C4-2B (cell line): Measurements from ENCODE around the gene SLC16A13.

Source experiments
- H3K27ac ChIP-seq: fragments of 450-650 bp; 2 replicates; pipeline ENCODE4 v1.5.1; 2017
- CTCF ChIP-seq: fragments of 450-650 bp; conservative IDR thresholded peaks from 2 replicates; pipeline ENCODE4 v1.5.1; 2017; ENCODE audit warnings: mild to moderate bottlenecking
- ZFX ChIP-seq: fragments of 450-650 bp; IDR thresholded peaks from 2 replicates; pipeline ENCODE4 v1.6.1; 2017

The SLC16A13 gene

GRCh38 chr17:7026471-7027115 is 9.2 kb upstream of the SLC16A13 start:
- TF ChIP-seq ZFX: no peak
- no peak for TF ChIP-seq CTCF
- H3K27ac ChIP-seq: no peak overlapping the region

DNA sequence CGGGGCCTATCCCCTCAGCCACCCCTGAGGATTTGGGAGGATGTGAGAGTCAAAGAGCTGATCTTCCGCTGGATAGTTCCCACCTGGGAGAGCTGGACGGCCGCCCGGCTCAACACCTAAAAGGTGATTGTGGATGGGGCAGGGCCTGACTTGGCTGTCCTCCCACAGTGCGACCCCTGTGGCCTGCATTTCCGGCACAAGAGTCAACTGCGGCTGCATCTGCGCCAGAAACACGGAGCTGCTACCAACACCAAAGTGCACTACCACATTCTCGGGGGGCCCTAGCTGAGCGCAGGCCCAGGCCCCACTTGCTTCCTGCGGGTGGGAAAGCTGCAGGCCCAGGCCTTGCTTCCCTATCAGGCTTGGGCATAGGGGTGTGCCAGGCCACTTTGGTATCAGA is 8.5 kb upstream of the SLC16A13 start:
- no peak overlapping the region for H3K27ac ChIP-seq
- TF ChIP-seq CTCF (no peak), ZFX (no peak)

DNA sequence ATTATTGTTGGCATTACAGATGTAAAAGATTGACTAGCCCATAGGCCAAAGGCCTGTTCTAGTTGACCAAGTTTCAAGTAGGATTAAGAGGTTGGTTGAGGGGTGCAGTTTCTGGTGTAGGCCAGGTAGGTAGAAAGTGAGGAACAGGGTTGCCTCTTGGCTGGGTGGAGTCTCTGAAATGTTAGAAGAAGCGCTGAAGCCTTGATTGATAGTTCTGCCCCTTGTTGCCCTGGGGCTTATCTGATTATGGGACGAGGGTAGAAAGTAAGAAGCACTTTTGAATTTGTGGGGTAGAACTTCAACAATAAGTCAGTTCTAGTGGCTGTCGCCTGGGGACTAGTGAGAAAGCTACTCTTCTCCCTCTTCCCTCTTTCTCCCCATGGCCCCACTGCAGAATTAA is 6.7 kb upstream of the SLC16A13 start:
- no peak overlapping the region for H3K27ac ChIP-seq
- no peak for TF ChIP-seq ZFX
- no peak for TF ChIP-seq CTCF

GRCh38 chr17:7029659-7030058 is 6.2 kb upstream of the SLC16A13 start:
- TF ChIP-seq CTCF (no peak), ZFX (no peak)
- no peak overlapping the region for H3K27ac ChIP-seq

- H3K27ac ChIP-seq: peak overlapping the region; percentile 70
- TF ChIP-seq CTCF: no peak
- TF ChIP-seq ZFX: no peak
These were observed 742 bp upstream of the SLC16A13 start for GRCh38 chr17:7034955-7035590.

- TF ChIP-seq CTCF (no peak), ZFX (no peak)
- no peak overlapping the region for H3K27ac ChIP-seq
These were observed 2.4 kb downstream of the SLC16A13 start for GRCh38 chr17:7038025-7038862.

GRCh38 chr17:7039832-7040231 is 4.0 kb downstream of the SLC16A13 start:
- TF ChIP-seq CTCF (no peak), ZFX (no peak)
- no peak overlapping the region for H3K27ac ChIP-seq
